Loucy (cell line): Measurements from ENCODE around the gene SMYD4.

Source experiments
- EZH2phosphoT487 ChIP-seq: fragments of 200-600 bp; IDR thresholded peaks from 2 replicates; pipeline ENCODE4 v1.6.1; 2018; ENCODE audit warnings: antibody characterized with exemption, mild to moderate bottlenecking, moderate library complexity, borderline replicate concordance
- TF ChIP-seq, protein P1 (sequence below): fragments of 200-600 bp; sonication (generic); conservative IDR thresholded peaks from 2 replicates; pipeline ENCODE4 v1.5.1; 2014; ENCODE audit warnings: mild to moderate bottlenecking, antibody characterized with exemption, low read length

DNA sequence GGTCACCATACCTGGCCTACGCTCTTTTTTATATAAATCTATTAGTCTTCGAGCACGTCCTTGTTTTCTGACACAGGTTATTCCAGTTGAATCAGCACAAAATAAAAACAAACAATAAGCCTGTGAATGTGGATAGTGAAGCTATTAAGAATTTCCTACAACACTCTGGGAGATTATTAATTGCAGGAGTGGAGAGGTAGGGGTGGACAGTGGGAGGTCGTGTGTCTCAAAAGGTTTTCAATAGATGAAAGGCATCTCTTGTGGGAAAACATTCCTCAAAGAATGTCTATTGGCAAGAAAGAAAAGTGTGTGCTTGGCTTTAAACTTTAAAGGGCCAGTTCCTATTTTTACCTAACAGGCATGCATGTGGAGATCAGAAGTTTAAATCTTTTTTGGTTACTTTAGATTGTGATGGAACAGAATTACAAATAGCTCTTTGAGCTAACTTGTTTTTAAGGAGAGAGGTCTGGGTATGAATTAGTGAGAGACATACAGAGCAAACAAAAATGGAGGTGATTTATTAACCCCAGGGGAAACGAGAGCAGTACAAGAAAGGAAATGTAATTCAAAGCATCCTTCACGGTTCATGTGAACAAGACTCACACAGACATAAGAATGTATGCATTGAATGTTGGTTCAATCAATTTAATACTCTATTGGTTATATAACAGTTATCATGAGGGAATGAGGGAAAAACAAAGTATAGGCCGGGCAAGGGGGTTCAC lies 9.0 kb downstream of the SMYD4 start:
- TF ChIP-seq, protein P1, sequence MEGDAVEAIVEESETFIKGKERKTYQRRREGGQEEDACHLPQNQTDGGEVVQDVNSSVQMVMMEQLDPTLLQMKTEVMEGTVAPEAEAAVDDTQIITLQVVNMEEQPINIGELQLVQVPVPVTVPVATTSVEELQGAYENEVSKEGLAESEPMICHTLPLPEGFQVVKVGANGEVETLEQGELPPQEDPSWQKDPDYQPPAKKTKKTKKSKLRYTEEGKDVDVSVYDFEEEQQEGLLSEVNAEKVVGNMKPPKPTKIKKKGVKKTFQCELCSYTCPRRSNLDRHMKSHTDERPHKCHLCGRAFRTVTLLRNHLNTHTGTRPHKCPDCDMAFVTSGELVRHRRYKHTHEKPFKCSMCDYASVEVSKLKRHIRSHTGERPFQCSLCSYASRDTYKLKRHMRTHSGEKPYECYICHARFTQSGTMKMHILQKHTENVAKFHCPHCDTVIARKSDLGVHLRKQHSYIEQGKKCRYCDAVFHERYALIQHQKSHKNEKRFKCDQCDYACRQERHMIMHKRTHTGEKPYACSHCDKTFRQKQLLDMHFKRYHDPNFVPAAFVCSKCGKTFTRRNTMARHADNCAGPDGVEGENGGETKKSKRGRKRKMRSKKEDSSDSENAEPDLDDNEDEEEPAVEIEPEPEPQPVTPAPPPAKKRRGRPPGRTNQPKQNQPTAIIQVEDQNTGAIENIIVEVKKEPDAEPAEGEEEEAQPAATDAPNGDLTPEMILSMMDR: no peak
- no peak for TF ChIP-seq EZH2phosphoT487
